HEK293 (cell line): Measurements from ENCODE around the gene UBE2M.
A peak's percentile ranks its signal among the peaks of the same experiment; 100 is the strongest.

Experiments used
- GFI1B ChIP-seq: fragments of 450-650 bp; formaldehyde crosslinking; IDR thresholded peaks from 2 replicates; pipeline ENCODE4 v1.5.1; 2016; ENCODE audit warnings: missing biosample characterization, missing genetic modification characterization
- IKZF3 ChIP-seq: fragments of 450-650 bp; IDR thresholded peaks from 2 replicates; pipeline ENCODE4 v1.5.0; 2018; ENCODE audit warnings: missing biosample characterization, mild to moderate bottlenecking, missing genetic modification characterization, moderate library complexity
- INSM2 ChIP-seq: fragments of 450-650 bp; formaldehyde crosslinking; IDR thresholded peaks from 2 replicates; pipeline ENCODE4 v1.5.1; 2016; ENCODE audit warnings: missing biosample characterization, missing genetic modification characterization
- KLF10 ChIP-seq: fragments of 450-650 bp; IDR thresholded peaks from 2 replicates; pipeline ENCODE4 v1.5.1; 2018; ENCODE audit warnings: missing biosample characterization, mild to moderate bottlenecking, missing genetic modification characterization
- KLF7 ChIP-seq: fragments of 450-650 bp; formaldehyde crosslinking; IDR thresholded peaks from 2 replicates; pipeline ENCODE4 v1.5.1; 2016; ENCODE audit warnings: missing biosample characterization, missing genetic modification characterization, borderline replicate concordance
- KLF8 ChIP-seq: fragments of 450-650 bp; formaldehyde crosslinking; IDR thresholded peaks from 2 replicates; pipeline ENCODE4 v1.5.1; 2016; ENCODE audit warnings: missing biosample characterization, missing genetic modification characterization
- MEIS1 ChIP-seq: sonication (generic); formaldehyde crosslinking; IDR thresholded peaks from 2 replicates; pipeline ENCODE4 v1.8.1; 2022; ENCODE audit warnings: missing genetic modification reagents, mild to moderate bottlenecking, borderline replicate concordance
- SP2 ChIP-seq: fragments of 450-650 bp; formaldehyde crosslinking; IDR thresholded peaks from 2 replicates; pipeline ENCODE4 v1.5.1; 2016; ENCODE audit warnings: missing biosample characterization, missing genetic modification characterization
- ZBTB1 ChIP-seq: fragments of 450-650 bp; formaldehyde crosslinking; IDR thresholded peaks from 2 replicates; pipeline ENCODE4 v1.5.1; 2016; ENCODE audit warnings: missing biosample characterization, missing genetic modification characterization
- ZBTB17 ChIP-seq: fragments of 450-650 bp; formaldehyde crosslinking; IDR thresholded peaks from 2 replicates; pipeline ENCODE4 v1.5.1; 2016; ENCODE audit warnings: missing biosample characterization, missing genetic modification characterization
- ZBTB6 ChIP-seq: fragments of 450-650 bp; formaldehyde crosslinking; IDR thresholded peaks from 2 replicates; pipeline ENCODE4 v1.5.1; 2017; ENCODE audit warnings: missing biosample characterization, missing genetic modification characterization
- ZIC2 ChIP-seq: fragments of 450-650 bp; formaldehyde crosslinking; IDR thresholded peaks from 2 replicates; pipeline ENCODE4 v1.5.1; 2016; ENCODE audit warnings: missing biosample characterization, missing genetic modification characterization
- ZNF140 ChIP-seq: fragments of 450-650 bp; formaldehyde crosslinking; IDR thresholded peaks from 2 replicates; pipeline ENCODE4 v1.5.1; 2016; ENCODE audit warnings: missing biosample characterization, missing genetic modification characterization
- ZNF211 ChIP-seq: fragments of 450-650 bp; formaldehyde crosslinking; IDR thresholded peaks from 2 replicates; pipeline ENCODE4 v1.5.1; 2016; ENCODE audit warnings: low read depth, missing biosample characterization, missing genetic modification characterization
- ZNF223 ChIP-seq: fragments of 450-650 bp; formaldehyde crosslinking; IDR thresholded peaks from 2 replicates; pipeline ENCODE4 v1.5.1; 2016; ENCODE audit warnings: missing biosample characterization, missing genetic modification characterization
- ZNF239 ChIP-seq: fragments of 450-650 bp; formaldehyde crosslinking; IDR thresholded peaks from 2 replicates; pipeline ENCODE4 v1.5.1; 2016; ENCODE audit warnings: missing biosample characterization, missing genetic modification characterization
- ZNF324 ChIP-seq: fragments of 450-650 bp; formaldehyde crosslinking; IDR thresholded peaks from 2 replicates; pipeline ENCODE4 v1.5.1; 2016; ENCODE audit warnings: missing biosample characterization, missing genetic modification characterization
- ZNF350 ChIP-seq: fragments of 450-650 bp; formaldehyde crosslinking; IDR thresholded peaks from 2 replicates; pipeline ENCODE4 v1.5.0; 2017; ENCODE audit warnings: missing biosample characterization, mild to moderate bottlenecking, missing genetic modification characterization
- ZNF394 ChIP-seq: fragments of 450-650 bp; formaldehyde crosslinking; IDR thresholded peaks from 2 replicates; pipeline ENCODE4 v1.5.1; 2016; ENCODE audit warnings: missing biosample characterization, missing genetic modification characterization, mild to moderate bottlenecking, moderate library complexity, borderline replicate concordance
- ZNF521 ChIP-seq: fragments of 450-650 bp; formaldehyde crosslinking; IDR thresholded peaks from 2 replicates; pipeline ENCODE4 v1.5.1; 2017; ENCODE audit warnings: missing biosample characterization, mild to moderate bottlenecking, missing genetic modification characterization
- ZNF544 ChIP-seq: fragments of 450-650 bp; formaldehyde crosslinking; IDR thresholded peaks from 2 replicates; pipeline ENCODE4 v1.5.0; 2017; ENCODE audit warnings: missing biosample characterization, missing genetic modification characterization
- ZNF549 ChIP-seq: fragments of 450-650 bp; IDR thresholded peaks from 2 replicates; pipeline ENCODE4 v1.5.1; 2018; ENCODE audit warnings: missing biosample characterization, missing genetic modification characterization, mild to moderate bottlenecking, inconsistent platforms, moderate library complexity
- ZNF600 ChIP-seq: fragments of 450-650 bp; formaldehyde crosslinking; IDR thresholded peaks from 2 replicates; pipeline ENCODE4 v1.5.1; 2016; ENCODE audit warnings: missing biosample characterization, missing genetic modification characterization
- ZNF623 ChIP-seq: fragments of 450-650 bp; formaldehyde crosslinking; IDR thresholded peaks from 2 replicates; pipeline ENCODE4 v1.5.1; 2016; ENCODE audit warnings: missing biosample characterization, missing genetic modification characterization
- ZNF624 ChIP-seq: fragments of 450-650 bp; formaldehyde crosslinking; IDR thresholded peaks from 2 replicates; pipeline ENCODE4 v1.5.1; 2017; ENCODE audit warnings: missing biosample characterization, missing genetic modification characterization
- ZNF626 ChIP-seq: fragments of 450-650 bp; sonication (Bioruptor Pico); formaldehyde crosslinking; IDR thresholded peaks from 2 replicates; pipeline ENCODE4 v1.5.1; 2018; ENCODE audit warnings: missing biosample characterization, missing genetic modification characterization, inconsistent platforms
- ZNF629 ChIP-seq: fragments of 450-650 bp; formaldehyde crosslinking; IDR thresholded peaks from 2 replicates; pipeline ENCODE4 v1.5.1; 2017; ENCODE audit warnings: missing biosample characterization, missing genetic modification characterization
- ZNF654 ChIP-seq: fragments of 450-650 bp; formaldehyde crosslinking; IDR thresholded peaks from 2 replicates; pipeline ENCODE4 v1.5.1; 2016; ENCODE audit warnings: low read depth, missing biosample characterization, missing genetic modification characterization
- ZNF664 ChIP-seq: fragments of 450-650 bp; formaldehyde crosslinking; IDR thresholded peaks from 2 replicates; pipeline ENCODE4 v1.5.1; 2016; ENCODE audit warnings: missing biosample characterization, missing genetic modification characterization
- ZNF76 ChIP-seq: fragments of 450-650 bp; formaldehyde crosslinking; IDR thresholded peaks from 2 replicates; pipeline ENCODE4; 2016; ENCODE audit warnings: low read depth, missing biosample characterization, missing genetic modification characterization, borderline replicate concordance
- ZNF791 ChIP-seq: fragments of 450-650 bp; formaldehyde crosslinking; IDR thresholded peaks from 2 replicates; pipeline ENCODE4 v1.5.1; 2016; ENCODE audit warnings: missing biosample characterization, missing genetic modification characterization
- ZSCAN23 ChIP-seq: fragments of 450-650 bp; formaldehyde crosslinking; IDR thresholded peaks from 2 replicates; pipeline ENCODE4 v1.5.1; 2016; ENCODE audit warnings: missing biosample characterization, missing genetic modification characterization
- ZSCAN30 ChIP-seq: fragments of 450-650 bp; IDR thresholded peaks from 2 replicates; pipeline ENCODE4 v1.5.1; 2018; ENCODE audit warnings: missing biosample characterization, mild to moderate bottlenecking, missing genetic modification characterization, moderate library complexity
- TF ChIP-seq, protein P1 (sequence below): fragments of 450-650 bp; formaldehyde crosslinking; IDR thresholded peaks from 2 replicates; pipeline ENCODE4 v1.5.1; 2016; ENCODE audit warnings: missing biosample characterization, missing genetic modification characterization
- TF ChIP-seq, protein P2 (sequence below): fragments of 450-650 bp; formaldehyde crosslinking; conservative IDR thresholded peaks from 2 replicates; pipeline ENCODE4 v1.5.1; 2016; ENCODE audit warnings: low read depth, missing biosample characterization, missing genetic modification characterization

The UBE2M gene

GRCh38 chr19:58543826-58544590, 14.4 kb downstream of the UBE2M start, which contains the start of gene TRIM28 (continued):
- TF ChIP-seq ZNF791 (tag by site-specific recombination): no peak
- no peak for TF ChIP-seq ZBTB6 (tag by site-specific recombination)
- TF ChIP-seq ZNF544 (tag by site-specific recombination): no peak
- TF ChIP-seq ZNF664 (tag by site-specific recombination): no peak
- TF ChIP-seq SP2 (tag by site-specific recombination): peak; percentile 89
- no peak for TF ChIP-seq GFI1B (tag by site-specific recombination)
- TF ChIP-seq INSM2: no peak
- 0 out of 2 replicates have a peak, but pooled peaks have one; percentile 8 for TF ChIP-seq ZNF394 (tag by site-specific recombination)
- peak; percentile 48; the same call in 1 of the 2 replicates for TF ChIP-seq KLF8 (tag by site-specific recombination)
- TF ChIP-seq ZNF549 (tag by site-specific recombination): no peak
- TF ChIP-seq ZNF629: peak; percentile 98
- TF ChIP-seq ZNF223: no peak
- TF ChIP-seq ZSCAN23 (tag by site-specific recombination): no peak
- no peak for TF ChIP-seq ZNF654
- TF ChIP-seq ZNF624 (tag by site-specific recombination): no peak
- TF ChIP-seq ZNF600 (tag by site-specific recombination): peak; percentile 35; the same call in 1 of the 2 replicates
- TF ChIP-seq, protein P1, sequence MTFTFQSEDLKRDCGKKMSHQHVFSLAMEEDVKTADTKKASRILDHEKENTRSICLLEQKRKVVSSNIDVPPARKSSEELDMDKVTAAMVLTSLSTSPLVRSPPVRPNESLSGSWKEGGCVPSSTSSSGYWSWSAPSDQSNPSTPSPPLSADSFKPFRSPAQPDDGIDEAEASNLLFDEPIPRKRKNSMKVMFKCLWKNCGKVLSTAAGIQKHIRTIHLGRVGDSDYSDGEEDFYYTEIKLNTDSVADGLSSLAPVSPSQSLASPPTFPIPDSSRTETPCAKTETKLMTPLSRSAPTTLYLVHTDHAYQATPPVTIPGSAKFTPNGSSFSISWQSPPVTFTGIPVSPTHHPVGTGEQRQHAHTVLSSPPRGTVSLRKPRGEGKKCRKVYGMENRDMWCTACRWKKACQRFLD: no peak
- TF ChIP-seq ZNF521 (tag by site-specific recombination): no peak
- TF ChIP-seq ZNF211: no peak
- TF ChIP-seq ZBTB1 (tag by site-specific recombination): no peak
- TF ChIP-seq ZNF350: no peak
- TF ChIP-seq KLF7 (tag by site-specific recombination): 0 out of 2 replicates have a peak, but pooled peaks have one; percentile 9
- TF ChIP-seq, protein P2, sequence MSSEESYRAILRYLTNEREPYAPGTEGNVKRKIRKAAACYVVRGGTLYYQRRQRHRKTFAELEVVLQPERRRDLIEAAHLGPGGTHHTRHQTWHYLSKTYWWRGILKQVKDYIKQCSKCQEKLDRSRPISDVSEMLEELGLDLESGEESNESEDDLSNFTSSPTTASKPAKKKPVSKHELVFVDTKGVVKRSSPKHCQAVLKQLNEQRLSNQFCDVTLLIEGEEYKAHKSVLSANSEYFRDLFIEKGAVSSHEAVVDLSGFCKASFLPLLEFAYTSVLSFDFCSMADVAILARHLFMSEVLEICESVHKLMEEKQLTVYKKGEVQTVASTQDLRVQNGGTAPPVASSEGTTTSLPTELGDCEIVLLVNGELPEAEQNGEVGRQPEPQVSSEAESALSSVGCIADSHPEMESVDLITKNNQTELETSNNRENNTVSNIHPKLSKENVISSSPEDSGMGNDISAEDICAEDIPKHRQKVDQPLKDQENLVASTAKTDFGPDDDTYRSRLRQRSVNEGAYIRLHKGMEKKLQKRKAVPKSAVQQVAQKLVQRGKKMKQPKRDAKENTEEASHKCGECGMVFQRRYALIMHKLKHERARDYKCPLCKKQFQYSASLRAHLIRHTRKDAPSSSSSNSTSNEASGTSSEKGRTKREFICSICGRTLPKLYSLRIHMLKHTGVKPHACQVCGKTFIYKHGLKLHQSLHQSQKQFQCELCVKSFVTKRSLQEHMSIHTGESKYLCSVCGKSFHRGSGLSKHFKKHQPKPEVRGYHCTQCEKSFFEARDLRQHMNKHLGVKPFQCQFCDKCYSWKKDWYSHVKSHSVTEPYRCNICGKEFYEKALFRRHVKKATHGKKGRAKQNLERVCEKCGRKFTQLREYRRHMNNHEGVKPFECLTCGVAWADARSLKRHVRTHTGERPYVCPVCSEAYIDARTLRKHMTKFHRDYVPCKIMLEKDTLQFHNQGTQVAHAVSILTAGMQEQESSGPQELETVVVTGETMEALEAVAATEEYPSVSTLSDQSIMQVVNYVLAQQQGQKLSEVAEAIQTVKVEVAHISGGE: no peak
- TF ChIP-seq ZNF324 (tag by site-specific recombination): no peak
- no peak for TF ChIP-seq ZNF76 (tag by site-specific recombination)
- TF ChIP-seq ZBTB17: peak; percentile 81
- no peak for TF ChIP-seq ZNF623 (tag by site-specific recombination)
- TF ChIP-seq ZSCAN30: peak; percentile 83
- peak; percentile 56; the same call in 1 of the 2 replicates for TF ChIP-seq KLF10
- TF ChIP-seq IKZF3 (tag by site-specific recombination): peak; percentile 95
- no peak for TF ChIP-seq ZNF140
- no peak for TF ChIP-seq MEIS1 (CRISPR knock-in tag)
- no peak for TF ChIP-seq ZNF626 (tag by site-specific recombination)
- TF ChIP-seq ZNF239 (tag by site-specific recombination): no peak
- TF ChIP-seq ZIC2 (tag by site-specific recombination): no peak
